GM12892 (cell line): Measurements from ENCODE around the gene HMCN1.

Experiments used
- DNase-seq: peaks from one replicate; pipeline ENCODE4 v3.0.0; 2011; ENCODE audit not compliant: insufficient read length
- FAIRE-seq: peaks from 2 replicates; lab custom pipeline; 2011; peaks lifted over from hg19 to GRCh38; lab: Jason Lieb, UNC
- POLR2A ChIP-seq: IDR thresholded peaks from 2 replicates; pipeline ENCODE4 v1.6.1; 2011; ENCODE audit warnings: low read depth, low read length, control low read depth
- POLR2AphosphoS5 ChIP-seq: IDR thresholded peaks from 2 replicates; pipeline ENCODE4 v1.6.1; 2011; ENCODE audit warnings: low read depth, low read length, control low read depth
- TAF1 ChIP-seq: IDR thresholded peaks from 2 replicates; pipeline ENCODE4 v1.6.1; 2011; ENCODE audit warnings: low read depth, mild to moderate bottlenecking, control low read depth, low read length, borderline replicate concordance

Gene HMCN1

DNA sequence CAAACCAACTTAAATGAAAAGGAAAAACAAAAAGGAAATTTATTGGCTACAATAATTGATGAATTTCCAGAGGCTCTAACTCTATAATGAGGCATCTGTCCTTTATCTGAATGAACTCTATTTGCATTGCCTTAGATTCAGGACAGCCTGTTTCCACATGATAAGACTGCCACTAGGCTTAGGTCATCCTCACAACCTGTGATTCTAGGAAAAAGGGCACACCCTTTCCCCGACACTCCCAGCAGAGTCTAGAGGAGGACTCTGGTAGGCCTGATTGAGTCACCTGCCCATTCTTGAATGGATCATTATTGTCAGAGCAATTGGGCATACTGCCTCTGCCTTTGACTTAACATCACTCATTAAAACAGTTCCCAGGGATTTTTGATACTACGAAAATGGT lies 378.1 kb downstream of the HMCN1 start:
- FAIRE-seq (no peak), DNase-seq (no peak)
- TF ChIP-seq POLR2AphosphoS5: no peak
- TF ChIP-seq POLR2A: no peak
- no peak for TF ChIP-seq TAF1

DNA sequence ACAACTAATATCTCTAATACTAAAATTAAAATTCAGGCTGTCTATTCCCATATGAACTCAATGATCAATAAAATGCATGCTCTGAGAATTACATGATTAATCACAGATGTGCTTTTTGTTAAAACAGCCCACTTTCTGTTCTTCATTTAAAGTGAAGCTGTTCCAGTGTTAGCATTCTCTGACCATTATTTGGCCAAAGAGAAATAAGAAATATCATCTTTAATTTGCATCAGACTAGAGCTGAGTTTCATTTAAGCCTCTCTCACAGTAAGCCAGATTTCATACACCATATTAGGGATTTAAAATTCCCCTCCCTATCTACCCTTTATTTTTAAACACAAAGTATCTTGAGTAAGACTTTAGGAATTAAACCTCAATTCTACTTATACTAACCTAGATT lies 379.3 kb downstream of the HMCN1 start:
- TF ChIP-seq POLR2A: no peak
- no peak for TF ChIP-seq POLR2AphosphoS5
- no peak for TF ChIP-seq TAF1
- no peak for FAIRE-seq
- DNase-seq: no peak

DNA sequence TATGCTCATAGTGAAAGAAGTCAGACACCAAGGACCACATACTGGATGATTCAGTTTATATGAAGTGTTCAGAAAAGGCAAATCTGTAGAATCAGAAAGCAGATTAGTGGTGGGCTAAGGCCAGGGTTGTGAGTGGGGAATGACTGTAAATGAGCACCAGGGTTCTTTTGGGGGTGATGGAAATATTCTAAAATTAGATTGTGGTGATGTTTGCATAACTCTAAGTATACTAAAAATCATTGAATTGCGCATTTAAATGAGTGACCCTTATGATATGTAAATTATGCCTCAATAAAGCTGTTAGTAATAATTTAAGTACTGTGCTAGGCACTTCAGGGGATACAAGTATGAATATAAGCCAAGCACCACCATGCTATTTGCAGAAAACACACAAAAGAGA lies 384.5 kb downstream of the HMCN1 start:
- DNase-seq: no peak
- TF ChIP-seq POLR2A (no peak), POLR2AphosphoS5 (no peak), TAF1 (no peak)
- no peak for FAIRE-seq

DNA sequence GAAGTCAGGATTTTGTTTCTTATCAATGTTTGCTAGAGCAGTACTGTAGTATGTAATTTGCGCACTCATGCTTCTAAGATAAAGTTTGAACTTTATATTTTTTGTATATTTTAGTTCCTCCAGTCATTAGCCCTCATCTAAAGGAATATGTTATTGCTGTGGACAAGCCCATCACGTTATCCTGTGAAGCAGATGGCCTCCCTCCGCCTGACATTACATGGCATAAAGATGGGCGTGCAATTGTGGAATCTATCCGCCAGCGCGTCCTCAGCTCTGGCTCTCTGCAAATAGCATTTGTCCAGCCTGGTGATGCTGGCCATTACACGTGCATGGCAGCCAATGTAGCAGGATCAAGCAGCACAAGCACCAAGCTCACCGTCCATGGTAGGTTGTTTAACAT lies 388.6 kb downstream of the HMCN1 start:
- DNase-seq (no peak), FAIRE-seq (no peak)
- no peak for TF ChIP-seq TAF1
- TF ChIP-seq POLR2AphosphoS5: no peak
- no peak for TF ChIP-seq POLR2A

DNA sequence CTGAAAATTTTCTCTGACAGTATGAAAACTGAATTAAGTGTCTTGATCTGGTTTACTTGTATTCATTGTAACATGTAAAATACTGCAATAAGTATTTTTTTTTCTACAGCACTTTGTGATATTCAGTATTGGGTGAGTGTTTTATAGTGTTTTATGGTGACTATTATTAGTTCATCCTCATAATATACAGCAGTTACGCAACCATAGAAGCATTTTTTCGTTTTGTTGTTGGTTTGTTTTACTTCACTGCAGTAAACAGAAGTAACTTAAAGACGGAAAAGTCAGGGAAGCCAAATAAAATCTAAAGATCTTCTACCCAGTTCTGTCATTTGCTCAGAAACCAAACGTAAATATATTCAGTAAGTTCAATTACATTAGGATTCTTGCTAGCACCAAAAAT lies 390.8 kb downstream of the HMCN1 start:
- no peak for FAIRE-seq
- DNase-seq: no peak
- TF ChIP-seq TAF1 (no peak), POLR2A (no peak), POLR2AphosphoS5 (no peak)

DNA sequence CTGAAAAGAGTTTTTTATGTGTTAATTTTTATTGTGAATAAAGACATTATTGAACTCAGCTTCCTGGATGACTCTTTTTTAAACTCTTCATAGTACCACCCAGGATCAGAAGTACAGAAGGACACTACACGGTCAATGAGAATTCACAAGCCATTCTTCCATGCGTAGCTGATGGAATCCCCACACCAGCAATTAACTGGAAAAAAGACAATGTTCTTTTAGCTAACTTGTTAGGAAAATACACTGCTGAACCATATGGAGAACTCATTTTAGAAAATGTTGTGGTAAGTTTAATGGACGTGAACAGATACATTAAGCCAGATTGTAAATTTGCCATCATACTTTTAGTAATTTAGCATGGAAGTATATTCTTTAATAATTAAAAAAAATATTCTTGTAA lies 391.3 kb downstream of the HMCN1 start:
- TF ChIP-seq POLR2A (no peak), TAF1 (no peak), POLR2AphosphoS5 (no peak)
- FAIRE-seq (no peak), DNase-seq (no peak)

DNA sequence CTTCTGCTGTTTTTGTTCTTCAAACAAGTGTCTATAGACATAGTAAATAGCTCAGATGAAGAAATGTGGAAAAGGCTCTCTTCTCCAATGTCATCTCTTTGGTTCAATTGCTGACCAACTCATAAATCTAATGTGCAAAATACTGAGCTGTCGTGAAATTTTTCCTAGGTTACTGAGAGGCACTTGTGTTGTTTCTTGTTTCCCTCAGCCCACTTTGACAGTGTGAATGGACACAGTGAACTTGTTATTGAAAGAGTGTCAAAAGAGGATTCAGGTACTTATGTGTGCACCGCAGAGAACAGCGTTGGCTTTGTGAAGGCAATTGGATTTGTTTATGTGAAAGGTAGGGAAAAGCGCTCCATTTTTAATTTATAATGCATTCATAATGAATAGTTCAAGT lies 395.6 kb downstream of the HMCN1 start:
- FAIRE-seq (no peak), DNase-seq (no peak)
- TF ChIP-seq POLR2AphosphoS5 (no peak), TAF1 (no peak), POLR2A (no peak)

DNA sequence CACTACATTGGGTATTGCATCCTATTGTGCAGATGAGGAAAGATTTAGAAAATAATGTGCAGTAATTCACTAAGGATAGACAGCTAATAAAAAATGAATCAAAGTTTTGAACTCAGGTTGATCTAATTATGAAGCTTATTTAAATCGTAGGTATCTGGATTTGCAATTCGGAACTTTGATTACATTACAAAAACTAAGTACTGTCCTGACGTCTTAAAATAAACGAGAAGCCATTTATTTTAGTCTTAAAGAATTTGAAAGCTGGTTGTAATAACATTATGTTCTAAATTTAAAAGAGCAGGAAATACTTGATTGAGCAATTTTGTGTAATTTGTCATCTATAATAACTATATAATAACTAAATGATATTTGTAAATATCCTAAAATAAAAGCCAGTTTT lies 404.9 kb downstream of the HMCN1 start:
- FAIRE-seq: no peak

DNA sequence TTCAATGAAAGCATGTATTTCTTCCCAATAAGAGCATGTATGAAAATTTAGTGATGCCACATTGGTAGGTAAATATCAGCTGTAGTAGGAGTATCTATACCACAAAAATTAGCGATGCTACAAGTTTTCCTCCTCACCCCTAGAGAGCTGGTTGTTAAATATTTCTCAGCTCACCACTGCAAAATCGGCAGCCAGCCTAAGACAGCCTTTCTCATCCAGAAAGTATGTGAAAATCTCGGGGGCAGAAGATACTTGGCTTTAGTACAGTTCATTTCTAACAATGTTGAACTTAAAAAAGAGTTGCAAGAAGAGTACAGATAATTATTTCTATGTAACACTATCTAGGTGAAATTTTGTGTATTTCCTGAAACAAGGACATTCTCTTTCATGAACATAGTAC lies 405.5 kb downstream of the HMCN1 start:
- DNase-seq (no peak), FAIRE-seq (no peak)
- TF ChIP-seq POLR2A: no peak

More for the DNA sequence above, 404.9 kb downstream of the HMCN1 start:
- TF ChIP-seq POLR2A: no peak
- TF ChIP-seq POLR2AphosphoS5: no peak
- no peak for TF ChIP-seq TAF1
- DNase-seq: no peak

DNA sequence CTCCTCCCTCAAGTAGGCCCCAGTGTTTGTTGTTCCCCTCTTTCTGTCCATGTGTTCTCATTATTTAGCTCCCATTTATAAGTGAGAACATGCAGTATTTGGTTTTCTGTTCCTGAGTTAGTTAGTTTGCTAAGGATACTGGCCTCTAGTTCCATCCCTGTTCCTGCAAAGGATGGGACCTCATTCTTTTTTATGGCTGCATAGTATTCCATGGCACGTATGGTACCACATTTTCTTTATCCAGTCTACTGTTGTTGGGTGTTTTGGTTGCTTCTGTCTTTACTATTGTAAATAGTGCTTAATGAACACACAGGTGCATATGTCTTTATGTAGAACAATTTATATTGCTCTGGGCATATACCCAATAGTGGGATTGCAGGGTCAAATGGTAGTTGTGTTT lies 408.0 kb downstream of the HMCN1 start:
- no peak for DNase-seq
- FAIRE-seq: no peak
- TF ChIP-seq POLR2A (no peak), TAF1 (no peak)

DNA sequence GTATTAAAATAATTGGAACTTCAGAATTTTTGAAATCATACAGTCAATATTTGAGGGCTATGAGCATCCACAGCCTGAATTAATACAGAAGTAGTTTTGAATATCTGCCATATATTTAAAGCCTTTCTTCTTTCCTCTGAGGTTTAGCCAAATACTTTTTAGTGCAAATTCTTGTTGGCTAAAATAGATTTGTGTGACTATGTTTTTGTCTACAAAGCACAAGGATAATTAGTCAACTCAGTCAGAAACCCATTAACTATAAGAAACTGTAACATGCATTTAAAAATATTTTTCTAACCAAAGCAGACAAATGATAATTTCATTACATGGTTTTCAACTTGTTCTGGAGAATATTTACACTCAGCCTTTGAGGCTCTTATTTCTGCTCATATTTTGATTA lies 408.7 kb downstream of the HMCN1 start:
- TF ChIP-seq POLR2A (no peak), TAF1 (no peak), POLR2AphosphoS5 (no peak)
- FAIRE-seq: no peak
- no peak for DNase-seq

DNA sequence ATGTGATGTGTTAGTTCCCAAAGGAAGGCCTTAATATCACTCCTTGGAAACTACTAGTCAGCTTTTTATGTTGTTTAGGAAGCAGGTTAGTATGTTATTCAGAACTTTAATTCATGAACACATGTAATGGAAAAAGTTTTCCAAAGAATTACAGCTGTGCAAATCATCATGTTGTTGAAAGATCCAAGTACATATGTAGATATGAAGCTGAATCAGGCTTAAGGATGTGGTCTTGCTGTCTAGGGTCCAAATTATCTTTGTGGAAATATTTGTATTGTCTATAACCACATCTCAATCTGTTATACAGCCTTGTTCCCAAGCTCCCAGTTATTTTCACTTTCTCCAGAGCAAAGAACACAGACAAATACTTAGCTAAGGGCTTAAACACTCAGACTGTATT lies 409.3 kb downstream of the HMCN1 start:
- TF ChIP-seq TAF1 (no peak), POLR2A (no peak), POLR2AphosphoS5 (no peak)
- DNase-seq: no peak
- no peak for FAIRE-seq

DNA sequence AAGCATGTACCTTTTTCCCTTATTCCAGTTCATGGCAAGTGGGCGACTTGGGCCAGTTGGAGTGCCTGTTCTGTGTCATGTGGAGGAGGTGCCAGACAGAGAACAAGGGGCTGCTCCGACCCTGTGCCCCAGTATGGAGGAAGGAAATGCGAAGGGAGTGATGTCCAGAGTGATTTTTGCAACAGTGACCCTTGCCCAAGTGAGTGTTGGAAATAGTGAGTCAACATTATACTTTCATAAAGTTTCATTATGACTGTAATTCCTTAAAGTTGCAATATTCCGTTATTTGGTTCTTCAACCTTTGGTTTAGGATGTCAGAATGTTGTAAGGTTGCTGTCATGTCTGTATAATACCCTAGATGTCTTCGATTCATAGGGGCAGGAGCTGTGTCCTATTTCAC lies 410.3 kb downstream of the HMCN1 start:
- FAIRE-seq: no peak
- TF ChIP-seq TAF1 (no peak), POLR2AphosphoS5 (no peak), POLR2A (no peak)
- DNase-seq: no peak
